T-helper 2 cell treated with Interferon-gamma antibody and Interleukin-4, amounts not matched to agents 5 μg/mL and 100 μg/mL, for 36 hours (primary cell): ENCODE data around the gene TAB2.

Source experiments
- DNase-seq: peaks from one replicate; pipeline ENCODE4 v3.0.0; 2021; ENCODE audit warnings: low spot score
- H3K27ac Mint-ChIP-seq: one replicate; pipeline ENCODE4 v1.8.0; 2021; ENCODE audit warnings: mild to moderate bottlenecking, mixed read lengths
- H3K27me3 Mint-ChIP-seq: one replicate; pipeline ENCODE4 v1.8.0; 2021; ENCODE audit warnings: low read depth, mixed read lengths
- H3K36me3 Mint-ChIP-seq: one replicate; pipeline ENCODE4 v1.8.0; 2021; ENCODE audit warnings: low read depth, mixed read lengths
- H3K4me1 Mint-ChIP-seq: one replicate; pipeline ENCODE4 v1.8.0; 2021; ENCODE audit warnings: low read depth, mixed read lengths
- H3K4me3 Mint-ChIP-seq: one replicate; pipeline ENCODE4 v1.8.0; 2022; ENCODE audit warnings: mild to moderate bottlenecking, moderate library complexity, mixed read lengths
- H3K9me3 Mint-ChIP-seq: one replicate; pipeline ENCODE4 v1.8.0; 2021; ENCODE audit warnings: mixed read lengths

TAB2 gene

DNA sequence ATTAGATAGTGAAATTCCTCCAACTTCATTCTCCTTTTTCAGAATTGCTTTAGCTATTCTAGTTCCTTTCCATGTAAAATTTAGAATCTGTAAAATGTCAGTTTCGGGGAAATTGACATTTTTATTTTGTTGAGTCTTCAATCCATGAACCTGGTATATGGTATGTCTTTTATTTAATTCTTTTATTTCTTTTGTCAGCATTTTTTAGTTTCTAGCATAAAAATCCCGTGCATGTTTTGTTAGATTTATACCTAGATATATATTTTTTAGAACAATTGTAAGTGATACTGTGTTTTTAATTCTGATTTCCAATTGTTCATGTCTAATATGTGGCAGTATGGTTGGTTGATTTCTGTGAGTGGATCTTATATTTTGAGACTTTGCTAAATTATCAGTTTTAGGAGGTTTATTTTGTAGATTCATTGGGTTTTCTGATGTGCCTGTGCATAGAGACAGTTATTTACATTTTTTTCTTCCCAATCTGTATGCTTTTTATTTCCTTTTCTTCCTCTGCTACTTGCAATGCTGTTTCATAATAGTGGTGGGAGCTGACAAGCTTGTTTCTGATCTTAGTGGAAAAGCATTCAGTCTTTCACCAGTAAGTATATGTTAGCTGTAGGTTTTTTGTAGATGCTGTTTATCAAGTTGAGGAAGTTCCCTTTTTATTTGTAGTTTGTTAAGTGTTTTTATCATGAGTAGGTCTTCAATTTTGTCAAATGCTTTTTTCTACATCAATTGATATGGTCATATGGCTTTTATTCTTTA is 13.7 kb downstream of the TAB2 start:
- H3K27ac Mint-ChIP-seq = peak overlapping the region; percentile 7

GRCh38 chr6:149331871-149332270 is 14.4 kb downstream of the TAB2 start:
- peaks cover 77% of the 10 kb centered on the region for H3K4me1 Mint-ChIP-seq
- H3K27me3 Mint-ChIP-seq = no peaks in the 10 kb centered on the region
- no peak for DNase-seq
- H3K4me3 Mint-ChIP-seq = peak overlapping the region; percentile 59
- H3K27ac Mint-ChIP-seq = peak overlapping the region; percentile 7
- no peaks in the 10 kb centered on the region for H3K9me3 Mint-ChIP-seq
- H3K36me3 Mint-ChIP-seq = peaks cover 25% of the 10 kb centered on the region

More for the DNA sequence above, 13.7 kb downstream of the TAB2 start:
- Mint-ChIP-seq H3K4me1 (peaks cover 71% of the 10 kb centered on the region), H3K9me3 (no peaks in the 10 kb centered on the region), H3K4me3 (peak overlapping the region; percentile 59), H3K36me3 (peaks cover 22% of the 10 kb centered on the region), H3K27me3 (no peaks in the 10 kb centered on the region)
- no peak for DNase-seq

GRCh38 chr6:149332602-149333265 is 15.2 kb downstream of the TAB2 start:
- Mint-ChIP-seq H3K4me3 (peak overlapping the region; percentile 5), H3K4me1 (peaks cover 80% of the 10 kb centered on the region), H3K27me3 (no peaks in the 10 kb centered on the region), H3K9me3 (no peaks in the 10 kb centered on the region), H3K27ac (no peak overlapping the region), H3K36me3 (peaks cover 26% of the 10 kb centered on the region)
- DNase-seq = no peak

DNA sequence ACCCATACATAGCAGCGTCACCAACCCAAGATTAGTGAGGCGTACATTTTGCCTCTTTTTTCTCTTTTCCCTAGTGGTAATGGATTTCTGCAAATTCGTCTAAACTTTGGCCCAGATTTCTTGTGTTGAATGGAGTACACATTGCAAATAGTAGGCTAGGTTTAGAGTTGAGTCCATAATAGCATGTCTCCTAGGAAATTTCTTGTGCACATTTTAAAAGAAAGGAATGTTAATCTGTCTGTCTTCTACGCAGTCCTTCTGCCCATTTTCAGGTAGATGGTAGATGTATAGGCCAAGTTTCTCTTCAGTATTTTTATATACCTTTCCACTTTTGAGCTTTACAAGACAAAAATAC is 15.7 kb downstream of the TAB2 start:
- Mint-ChIP-seq H3K27ac (peak overlapping the region; percentile 59), H3K4me3 (peak overlapping the region; percentile 12), H3K27me3 (no peaks in the 10 kb centered on the region), H3K9me3 (no peaks in the 10 kb centered on the region), H3K4me1 (peaks cover 82% of the 10 kb centered on the region), H3K36me3 (peaks cover 28% of the 10 kb centered on the region)
- DNase-seq = no peak

GRCh38 chr6:149334201-149334600 is 16.7 kb downstream of the TAB2 start:
- Mint-ChIP-seq H3K27me3 (no peaks in the 10 kb centered on the region), H3K36me3 (peaks cover 28% of the 10 kb centered on the region), H3K4me3 (peak overlapping the region; percentile 27), H3K9me3 (peaks cover 5% of the 10 kb centered on the region), H3K4me1 (peaks cover 80% of the 10 kb centered on the region), H3K27ac (peak overlapping the region; percentile 22)
- DNase-seq = no peak

GRCh38 chr6:149334682-149335160 is 17.2 kb downstream of the TAB2 start:
- Mint-ChIP-seq H3K27ac (peak overlapping the region; percentile 22), H3K27me3 (no peaks in the 10 kb centered on the region), H3K4me3 (peak overlapping the region; percentile 17), H3K36me3 (peaks cover 26% of the 10 kb centered on the region), H3K4me1 (peaks cover 75% of the 10 kb centered on the region), H3K9me3 (peaks cover 5% of the 10 kb centered on the region)
- DNase-seq = no peak

DNA sequence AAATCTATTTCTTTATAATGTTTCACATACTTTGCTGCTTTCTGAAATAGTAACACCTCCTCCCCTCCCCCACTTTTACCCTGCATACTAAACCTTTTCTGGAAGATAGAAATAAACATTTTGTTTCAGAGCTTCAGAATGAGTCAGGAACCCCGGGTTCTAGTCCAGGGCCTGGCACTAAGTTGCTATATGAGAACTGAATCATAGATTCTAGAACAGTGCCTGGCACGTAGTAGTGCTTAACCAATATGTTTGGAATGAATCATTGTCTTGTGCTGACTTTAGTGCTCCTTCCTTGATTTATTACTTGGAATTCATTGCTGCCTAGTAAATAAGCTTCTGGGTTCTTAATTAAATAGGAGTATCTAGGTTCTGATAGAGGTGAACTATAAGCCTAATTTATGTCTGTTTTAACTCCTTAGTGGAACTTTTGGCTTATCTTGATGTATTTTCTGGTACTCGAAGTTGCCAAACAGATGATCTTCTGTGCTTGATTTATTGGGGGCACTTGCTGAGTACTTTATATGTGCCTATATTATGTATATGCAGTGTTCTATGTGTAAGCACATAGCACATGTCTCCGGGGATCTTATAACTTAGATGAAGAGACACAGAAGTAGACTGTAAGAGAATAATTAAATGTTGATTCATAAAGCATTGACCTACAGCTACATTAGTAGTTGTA is 18.6 kb downstream of the TAB2 start:
- peak; percentile 66 for DNase-seq
- H3K36me3 Mint-ChIP-seq = peaks cover 30% of the 10 kb centered on the region
- peaks cover 5% of the 10 kb centered on the region for H3K9me3 Mint-ChIP-seq
- H3K27ac Mint-ChIP-seq = peak overlapping the region; percentile 75
- peak overlapping the region; percentile 61 for H3K4me3 Mint-ChIP-seq
- peaks cover 74% of the 10 kb centered on the region for H3K4me1 Mint-ChIP-seq
- H3K27me3 Mint-ChIP-seq = no peaks in the 10 kb centered on the region

GRCh38 chr6:149336609-149336928 is 19.1 kb downstream of the TAB2 start:
- Mint-ChIP-seq H3K27me3 (no peaks in the 10 kb centered on the region), H3K27ac (peak overlapping the region; percentile 75), H3K4me3 (peak overlapping the region; percentile 61), H3K4me1 (peaks cover 74% of the 10 kb centered on the region), H3K36me3 (peaks cover 32% of the 10 kb centered on the region), H3K9me3 (peaks cover 5% of the 10 kb centered on the region)
- no peak for DNase-seq

GRCh38 chr6:149337320-149337719 is 19.8 kb downstream of the TAB2 start:
- no peak for DNase-seq
- Mint-ChIP-seq H3K4me3 (peak overlapping the region; percentile 25), H3K4me1 (peaks cover 74% of the 10 kb centered on the region), H3K27ac (peak overlapping the region; percentile 34), H3K36me3 (peaks cover 38% of the 10 kb centered on the region), H3K9me3 (peaks cover 5% of the 10 kb centered on the region), H3K27me3 (no peaks in the 10 kb centered on the region)

- H3K4me3 Mint-ChIP-seq = no peak overlapping the region
- H3K4me1 Mint-ChIP-seq = peaks cover 73% of the 10 kb centered on the region
- no peaks in the 10 kb centered on the region for H3K27me3 Mint-ChIP-seq
- peak overlapping the region; percentile 13 for H3K27ac Mint-ChIP-seq
- H3K36me3 Mint-ChIP-seq = peaks cover 47% of the 10 kb centered on the region
- peaks cover 5% of the 10 kb centered on the region for H3K9me3 Mint-ChIP-seq
- DNase-seq = no peak
Observed at GRCh38 chr6:149340200-149340599, 22.7 kb downstream of the TAB2 start.

GRCh38 chr6:149342525-149342924 is 25.0 kb downstream of the TAB2 start:
- no peak for DNase-seq
- Mint-ChIP-seq H3K36me3 (peaks cover 49% of the 10 kb centered on the region), H3K4me3 (no peak overlapping the region), H3K27ac (peak overlapping the region; percentile 66), H3K9me3 (peaks cover 5% of the 10 kb centered on the region), H3K4me1 (peaks cover 66% of the 10 kb centered on the region), H3K27me3 (no peaks in the 10 kb centered on the region)

GRCh38 chr6:149343501-149343900 is 26.0 kb downstream of the TAB2 start:
- H3K27me3 Mint-ChIP-seq = no peaks in the 10 kb centered on the region
- DNase-seq = no peak
- no peak overlapping the region for H3K4me3 Mint-ChIP-seq
- H3K36me3 Mint-ChIP-seq = peaks cover 47% of the 10 kb centered on the region
- peaks cover 4% of the 10 kb centered on the region for H3K9me3 Mint-ChIP-seq
- H3K27ac Mint-ChIP-seq = no peak overlapping the region
- peaks cover 62% of the 10 kb centered on the region for H3K4me1 Mint-ChIP-seq

GRCh38 chr6:149346078-149346477 is 28.6 kb downstream of the TAB2 start:
- Mint-ChIP-seq H3K4me1 (peaks cover 52% of the 10 kb centered on the region), H3K9me3 (no peaks in the 10 kb centered on the region), H3K27me3 (no peaks in the 10 kb centered on the region), H3K4me3 (no peak overlapping the region), H3K36me3 (peaks cover 53% of the 10 kb centered on the region), H3K27ac (peak overlapping the region; percentile 45)
- DNase-seq = no peak

DNA sequence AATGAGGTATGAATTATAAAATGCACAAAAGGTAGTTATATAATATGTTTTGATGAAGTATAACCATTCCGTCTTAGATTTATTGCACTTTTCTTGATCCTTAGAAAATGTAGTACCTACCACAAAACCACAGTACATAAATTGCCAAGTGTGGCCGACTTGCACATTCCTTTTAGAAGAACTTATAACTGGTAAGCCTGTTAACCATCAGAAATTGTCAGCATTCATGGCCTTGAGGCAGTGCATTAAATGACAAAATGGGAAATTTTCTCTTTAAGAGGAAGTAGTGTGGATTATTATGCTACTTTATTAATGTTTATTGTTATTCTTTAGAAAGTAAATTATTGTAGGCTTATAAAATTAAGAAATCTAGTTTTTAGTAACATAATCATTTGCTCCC is 29.6 kb downstream of the TAB2 start:
- Mint-ChIP-seq H3K9me3 (no peaks in the 10 kb centered on the region), H3K27me3 (no peaks in the 10 kb centered on the region), H3K4me1 (peaks cover 45% of the 10 kb centered on the region), H3K4me3 (no peak overlapping the region), H3K36me3 (peaks cover 49% of the 10 kb centered on the region), H3K27ac (no peak overlapping the region)
- no peak for DNase-seq
